Measurements from ENCODE around the gene LBP. TPM values are rescaled to one million over a fixed set of nuclear protein-coding genes. Genes with fewer than 3 reads are reported as not detected.
"Not testable (repeated sequence)": the region's sequence is repeated elsewhere in the genome, so short reads cannot be mapped to it uniquely, and the experiment has no call there.

The LBP gene
- total RNA-seq, 2 donors from 2014 or later: 4.8 to 13.7 TPM

GRCh38 chr20:38314350-38314749 is 31.9 kb upstream of the LBP start:
- intact Hi-C loops (cut with DNase I): loop anchor here in 1 of 2 donors (10.0 kb wide), 1 partner anchor 740 kb away; no protein-coding TSS in a partner anchor

GRCh38 chr20:38315290-38315966 is 30.9 kb upstream of the LBP start:
- intact Hi-C loops (cut with DNase I): loop anchor here in 1 of 2 donors (10.0 kb wide), 1 partner anchor 741 kb away; no protein-coding TSS in a partner anchor
- no peak for DNase-seq (ENCODE audit: low spot score)

More at GRCh38 chr20:38314350-38314749, 31.9 kb upstream of the LBP start:
- DNase-seq (ENCODE audit: low spot score): not testable (repeated sequence)

GRCh38 chr20:38316341-38316740 is 29.9 kb upstream of the LBP start:
- intact Hi-C loops (cut with DNase I): loop anchor here in 1 of 2 donors (10.0 kb wide), 1 partner anchor 742 kb away; no protein-coding TSS in a partner anchor
- DNase-seq (ENCODE audit: low spot score): no peak

DNA sequence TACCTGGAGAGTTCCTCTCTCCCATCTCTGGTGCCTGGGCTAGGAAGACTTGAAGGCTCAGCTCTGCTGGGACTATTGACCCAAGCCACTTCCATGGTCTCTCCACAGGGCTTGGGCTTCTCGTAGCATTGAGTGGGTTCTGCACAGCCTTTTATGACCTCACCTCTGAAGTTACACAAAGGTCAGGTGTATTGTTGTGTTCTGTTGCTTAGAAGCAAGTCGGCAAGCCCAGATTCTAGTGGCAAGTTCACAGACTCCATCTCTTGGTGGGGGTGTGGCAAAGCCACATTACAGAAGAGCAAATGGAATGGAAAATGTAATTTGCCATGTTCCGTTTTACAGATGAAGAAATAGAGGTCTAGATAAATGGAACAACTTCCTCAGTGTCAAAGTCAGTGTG is 28.9 kb upstream of the LBP start:
- intact Hi-C loops (cut with DNase I): loop anchor here in 1 of 2 donors (10.0 kb wide), 1 partner anchor 743 kb away; no protein-coding TSS in a partner anchor

GRCh38 chr20:38320221-38320620 is 26.1 kb upstream of the LBP start:
- intact Hi-C loops (cut with DNase I): loop anchor here in 1 of 2 donors (5.0 kb wide), 1 partner anchor 93 kb away; no protein-coding TSS in a partner anchor
- DNase-seq (ENCODE audit: low spot score): no peak

More for the DNA sequence above, 28.9 kb upstream of the LBP start:
- DNase-seq (ENCODE audit: low spot score): no peak

DNA sequence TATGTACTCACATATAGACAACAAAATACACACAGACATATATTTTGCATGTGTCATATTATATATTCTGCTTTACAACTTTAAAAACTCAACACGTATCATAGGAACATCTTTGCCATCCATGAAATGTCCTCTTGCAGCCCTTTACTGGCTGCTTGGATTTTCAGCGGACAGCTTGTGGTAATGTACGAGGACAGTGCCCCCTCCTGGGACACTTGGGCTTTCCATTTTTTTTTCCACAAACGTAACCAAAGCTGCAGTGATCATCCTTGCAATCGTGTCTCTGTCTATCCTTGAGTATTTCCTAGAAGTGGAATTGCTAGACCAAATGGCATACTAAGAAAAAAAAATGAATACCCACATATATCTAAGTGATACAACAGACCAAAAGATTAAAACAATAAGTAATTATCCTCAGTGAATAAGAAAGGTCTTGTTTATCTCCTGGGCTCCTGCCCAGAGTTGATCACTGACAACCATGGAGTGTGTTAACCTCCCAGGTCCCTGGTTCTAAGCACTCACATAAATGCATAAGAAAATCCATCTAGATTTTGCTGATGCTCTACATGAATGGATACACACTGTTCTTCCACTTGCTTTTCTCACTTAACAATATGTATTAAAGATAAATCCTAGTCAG is 24.2 kb upstream of the LBP start:
- intact Hi-C loops (cut with DNase I): loop anchor here in 1 of 2 donors (5.0 kb wide), 1 partner anchor 95 kb away; no protein-coding TSS in a partner anchor

DNA sequence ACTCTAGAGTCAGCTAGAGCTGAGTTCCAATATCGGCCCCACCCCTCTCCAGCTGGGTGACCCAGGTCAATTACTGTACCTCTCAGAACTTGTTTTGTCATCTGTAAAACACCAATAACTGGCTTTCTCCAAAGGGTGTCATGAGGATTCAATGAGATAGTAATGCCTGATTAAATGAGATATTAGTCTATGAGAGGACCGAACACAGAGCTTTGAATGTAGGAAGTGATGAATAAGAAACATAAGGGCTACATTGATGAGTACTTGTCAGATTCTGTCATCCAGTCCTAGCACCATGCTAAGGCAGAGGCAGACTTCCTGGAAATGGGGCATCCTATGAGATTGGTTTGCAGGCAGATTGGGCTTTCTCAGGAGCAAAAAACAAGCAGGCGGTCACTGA is 22.1 kb upstream of the LBP start:
- DNase-seq (ENCODE audit: low spot score): no peak
- intact Hi-C loops (cut with DNase I): loop anchor here in 1 of 2 donors (5.0 kb wide), 1 partner anchor 97 kb away; no protein-coding TSS in a partner anchor

More for the DNA sequence above, 24.2 kb upstream of the LBP start:
- DNase-seq (ENCODE audit: low spot score): no peak

DNA sequence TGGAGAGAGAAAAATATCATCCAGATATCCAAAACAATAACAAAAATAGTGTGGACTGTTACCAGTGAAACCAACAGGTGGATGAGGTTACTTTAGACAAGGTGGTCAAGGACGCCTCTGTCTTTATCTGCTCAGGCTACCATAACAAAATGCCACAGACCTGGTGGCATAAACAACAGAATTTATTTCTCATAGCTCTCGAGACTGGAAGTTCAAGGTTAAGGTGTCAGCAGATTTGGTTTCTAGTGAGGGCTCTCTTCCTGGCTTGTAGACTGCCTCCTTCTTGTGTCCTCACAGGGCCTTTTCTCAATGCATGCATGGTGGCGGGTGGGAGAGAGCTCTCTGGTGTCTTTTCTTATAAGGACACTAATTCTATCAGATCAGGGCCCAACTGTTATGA is 21.1 kb upstream of the LBP start:
- no peak for DNase-seq (ENCODE audit: low spot score)
- intact Hi-C loops (cut with DNase I): no loop called here

- no peak for DNase-seq (ENCODE audit: low spot score)
- intact Hi-C loops (cut with DNase I): no loop called here
These were observed 20.4 kb upstream of the LBP start for GRCh38 chr20:38325905-38326304.

DNA sequence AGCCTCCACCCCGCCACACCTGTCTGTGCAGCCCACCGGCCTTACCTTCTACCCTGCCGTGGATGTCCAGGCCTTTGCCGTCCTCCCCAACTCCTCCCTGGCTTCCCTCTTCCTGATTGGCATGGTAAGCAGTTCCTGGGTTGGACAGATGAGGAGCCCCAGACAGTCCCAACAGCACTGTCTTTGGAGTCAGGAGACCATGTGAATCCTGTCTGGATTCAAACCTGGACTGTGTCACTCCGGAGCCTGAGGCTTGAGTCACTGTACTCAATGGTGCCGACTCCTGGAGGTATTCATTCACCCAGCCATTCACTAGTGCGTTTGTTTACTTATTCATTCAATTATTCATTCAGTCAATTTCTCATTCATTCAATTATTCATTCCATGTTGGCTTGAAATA is 20.0 kb upstream of the LBP start:
- DNase-seq (ENCODE audit: low spot score): no peak
- intact Hi-C loops (cut with DNase I): no loop called here

- intact Hi-C loops (cut with DNase I): loop anchor here in 1 of 2 donors (5.0 kb wide), 1 partner anchor 593 kb away; no protein-coding TSS in a partner anchor
- DNase-seq (ENCODE audit: low spot score): no peak
These were observed 15.6 kb upstream of the LBP start for GRCh38 chr20:38330638-38331037.

- DNase-seq (ENCODE audit: low spot score): no peak
- intact Hi-C loops (cut with DNase I): loop anchor here in 1 of 2 donors (5.0 kb wide), 1 partner anchor 594 kb away; no protein-coding TSS in a partner anchor
These were observed 15.0 kb upstream of the LBP start for GRCh38 chr20:38331245-38331644.

DNA sequence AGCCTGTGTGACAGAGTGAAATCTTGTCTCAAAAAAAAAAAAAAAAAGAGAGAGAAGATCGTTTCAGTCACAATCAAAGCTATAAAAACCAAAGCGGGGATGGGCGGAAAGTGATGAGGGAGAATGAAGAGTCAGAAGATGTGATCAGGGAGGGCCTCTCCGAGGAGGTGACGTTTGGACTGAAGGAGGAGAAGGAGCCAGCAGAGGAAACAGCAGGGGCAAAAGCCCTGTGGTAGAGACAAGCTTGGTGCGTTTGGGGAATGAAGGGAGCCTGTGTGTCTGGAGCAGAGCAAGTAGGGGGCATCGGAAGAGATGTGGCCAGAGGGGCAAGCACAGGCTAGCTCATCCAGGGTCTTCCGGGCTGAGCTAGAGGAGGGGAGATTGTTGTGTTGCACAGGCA is 14.5 kb upstream of the LBP start:
- no peak for DNase-seq (ENCODE audit: low spot score)
- intact Hi-C loops (cut with DNase I): loop anchor here in 1 of 2 donors (5.0 kb wide), 1 partner anchor 595 kb away; no protein-coding TSS in a partner anchor

GRCh38 chr20:38334016-38334415 is 12.3 kb upstream of the LBP start:
- no peak for DNase-seq (ENCODE audit: low spot score)
- intact Hi-C loops (cut with DNase I): loop anchor here in 1 of 2 donors (5.0 kb wide), 1 partner anchor 597 kb away; no protein-coding TSS in a partner anchor

GRCh38 chr20:38336726-38337125 is 9.6 kb upstream of the LBP start:
- no peak for DNase-seq (ENCODE audit: low spot score)
- intact Hi-C loops (cut with DNase I): no loop called here

DNA sequence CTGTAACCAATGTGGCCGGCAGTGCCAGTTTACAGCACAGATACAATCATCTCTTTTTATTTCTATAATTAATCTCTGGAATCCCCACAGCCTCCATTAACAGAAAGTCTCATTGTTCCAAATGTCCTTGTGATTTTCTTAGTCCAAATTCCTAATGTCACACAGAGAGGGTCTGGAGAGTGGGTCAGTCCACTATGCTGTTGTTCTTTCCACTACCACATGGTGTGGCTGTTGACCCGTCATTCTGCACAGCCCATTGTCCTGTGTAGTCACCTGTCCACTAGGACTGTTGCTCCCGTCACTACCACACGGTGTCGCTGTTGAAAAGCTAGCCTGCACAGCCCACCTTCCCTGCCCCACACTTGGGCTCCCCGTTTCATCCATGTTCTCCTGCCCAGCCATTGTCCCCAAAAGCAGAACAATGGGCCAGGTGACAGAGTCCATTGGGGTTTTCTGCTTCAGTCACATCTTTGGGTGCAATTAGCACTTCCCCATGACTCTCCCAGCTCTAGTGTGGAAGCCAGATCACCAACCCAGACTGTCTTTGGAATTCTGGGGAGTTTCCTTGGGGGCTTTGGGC is 8.6 kb upstream of the LBP start:
- intact Hi-C loops (cut with DNase I): no loop called here
- DNase-seq (ENCODE audit: low spot score): no peak

DNA sequence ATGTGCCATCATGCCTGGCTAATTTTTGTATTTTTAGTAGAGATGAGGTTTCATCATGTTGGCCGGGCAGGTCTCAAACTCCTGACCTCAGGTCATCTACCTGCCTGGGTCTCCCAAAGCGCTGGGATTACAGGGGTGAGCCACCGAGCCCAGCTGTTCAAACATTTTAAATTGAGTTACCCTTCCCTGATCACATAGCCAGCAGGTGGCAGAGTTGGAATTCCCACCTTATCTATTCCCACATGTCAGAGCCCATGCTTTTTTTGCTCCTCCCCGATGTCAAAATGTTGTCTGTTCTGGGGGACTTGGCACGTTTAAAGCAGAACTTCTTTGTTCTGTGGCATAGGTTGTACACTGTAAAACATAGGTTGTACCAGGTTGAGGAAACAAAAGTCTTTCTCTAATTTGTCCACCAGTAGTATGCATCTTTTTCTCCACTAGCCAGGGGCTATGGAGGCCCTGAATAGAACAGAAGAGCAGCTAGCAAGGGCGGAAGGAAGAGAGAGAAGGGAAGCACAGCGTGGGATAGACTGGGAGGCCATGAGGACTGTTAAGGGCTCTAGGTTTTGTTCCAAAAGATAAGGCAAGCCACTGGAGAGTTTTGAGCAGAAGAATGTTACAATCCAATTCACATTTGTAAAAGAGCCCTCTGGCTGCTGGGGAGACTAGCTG is 7.3 kb upstream of the LBP start:
- intact Hi-C loops (cut with DNase I): no loop called here

DNA sequence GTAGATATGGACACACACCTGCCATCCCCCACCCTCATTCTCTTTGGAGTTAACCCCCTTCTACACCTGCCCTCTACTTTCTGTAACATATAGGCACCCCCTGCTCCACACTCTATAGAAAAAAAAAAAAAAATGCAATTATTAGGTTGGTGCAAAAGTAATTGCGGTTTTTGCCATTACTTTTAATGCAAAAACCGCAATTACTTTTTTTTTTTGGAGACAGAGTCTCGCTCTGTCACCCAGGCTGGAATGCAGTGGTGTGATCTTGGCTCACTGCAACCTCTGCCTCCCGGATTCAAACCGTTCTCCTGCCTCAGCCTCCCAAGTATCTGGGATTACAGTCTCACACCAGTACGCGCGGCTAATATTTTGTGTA is 6.8 kb upstream of the LBP start:
- intact Hi-C loops (cut with DNase I); DNase-seq (ENCODE audit: low spot score): not testable (repeated sequence)

More for the DNA sequence above, 7.3 kb upstream of the LBP start:
- DNase-seq (ENCODE audit: low spot score): no peak

DNA sequence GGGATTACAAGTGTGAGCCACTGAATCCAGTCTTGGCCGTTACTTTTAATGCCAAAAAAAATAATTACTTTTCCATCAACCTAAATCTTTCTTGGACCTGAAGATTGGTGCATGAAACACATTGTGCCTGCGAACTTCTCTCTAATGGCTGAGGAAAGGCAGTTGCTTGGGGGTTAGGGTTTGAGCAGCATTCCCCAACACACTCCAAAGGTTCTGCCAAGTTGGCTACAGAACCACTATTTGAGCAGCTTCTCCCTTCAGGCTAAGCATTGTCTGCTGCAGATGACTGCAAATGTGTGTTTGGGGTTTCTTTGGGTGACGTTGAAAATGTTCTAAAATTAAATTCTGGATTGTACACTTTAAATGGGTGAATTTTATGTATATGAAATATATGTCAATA is 6.3 kb upstream of the LBP start:
- no peak for DNase-seq (ENCODE audit: low spot score)
- intact Hi-C loops (cut with DNase I): no loop called here

All from posterior vena cava (tissue), 2 donors.